Measurements from ENCODE around the gene CACNA1I. TPM values are rescaled to one million over a fixed set of nuclear protein-coding genes. Genes with fewer than 3 reads are reported as not detected.

The CACNA1I gene
- polyA plus RNA-seq, 1 of the 3 experiments (the other 2 are of a cell fraction): not detected

DNA sequence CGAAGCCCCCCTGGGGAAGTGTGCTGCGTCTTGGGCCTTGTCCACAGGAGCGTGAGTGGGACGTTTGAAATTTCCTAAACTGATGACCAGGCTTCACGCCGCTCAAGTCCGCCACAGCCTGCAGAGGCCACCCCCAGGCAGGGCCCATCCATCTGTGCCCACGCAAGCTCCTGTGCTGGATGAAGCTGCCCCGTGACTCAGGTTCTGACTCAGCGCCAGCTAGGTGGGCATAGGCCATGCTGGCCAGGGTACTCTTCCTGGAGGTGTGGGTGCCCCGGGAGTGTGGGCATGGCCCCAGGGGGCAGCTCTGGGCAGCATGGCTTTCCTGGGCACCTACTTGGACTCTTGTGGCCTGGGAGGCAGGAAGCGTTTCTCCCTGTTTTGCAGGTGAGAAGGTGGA, 134.8 kb downstream of the CACNA1I start:
- Histone ChIP-seq H3K4me3 (ENCODE audit: low read depth in 2 of 2, low read length in 1 of 2) (no peak overlapping the region), H3K4me2 (no peak overlapping the region), H3F3A (replicated peaks; ENCODE audit: insufficient read depth) (no peaks in the 10 kb centered on the region), H2AFZ (ENCODE audit: low read depth) (no peak overlapping the region), H3K9ac (no peak overlapping the region), H4K20me1 (ENCODE audit: insufficient read depth) (no peaks in the 10 kb centered on the region), H3K36me3 (replicated peaks in 1 of 2; ENCODE audit: control insufficient read depth in 1 of 2, insufficient read depth in 2 of 2, low read length in 1 of 2) (no peaks in the 10 kb centered on the region), H3K9me3 (no peaks in the 10 kb centered on the region), H3K4me1 (ENCODE audit: control insufficient read depth in 1 of 2, insufficient read depth in 2 of 2, low read depth in 1 of 2, low read length in 1 of 2) (no peaks in the 10 kb centered on the region; a peak in 1 of 4 replicates), H3K9me2 (no peaks in the 10 kb centered on the region), H3K79me2 (ENCODE audit: insufficient read depth) (no peaks in the 10 kb centered on the region), H3K27ac (ENCODE audit: low read depth in 2 of 2, low read length in 1 of 2) (no peak overlapping the region), H3K27me3 (ENCODE audit: insufficient read depth) (no peaks in the 10 kb centered on the region)
- CTCF ChIA-PET: interaction anchor here (1.2 kb wide), 1 partner anchor 71 kb away, joined by 3 read pairs; no protein-coding TSS in a partner anchor
- TF ChIP-seq GABPA (IDR thresholded peaks at IDR 0.05; ENCODE audit: low read depth): no peak
- no peak for TF ChIP-seq NRF1 (IDR thresholded peaks at IDR 0.05; ENCODE audit: low read depth, low read length)
- TF ChIP-seq RFX5 (IDR thresholded peaks at IDR 0.05; ENCODE audit: low read length): no peak
- TF ChIP-seq MEF2A (IDR thresholded peaks at IDR 0.05; ENCODE audit: borderline replicate concordance, low read depth): no peak
- no peak for TF ChIP-seq POLR2AphosphoS5 (IDR thresholded peaks at IDR 0.05; ENCODE audit: low read depth, low read length)
- TF ChIP-seq, protein P1, sequence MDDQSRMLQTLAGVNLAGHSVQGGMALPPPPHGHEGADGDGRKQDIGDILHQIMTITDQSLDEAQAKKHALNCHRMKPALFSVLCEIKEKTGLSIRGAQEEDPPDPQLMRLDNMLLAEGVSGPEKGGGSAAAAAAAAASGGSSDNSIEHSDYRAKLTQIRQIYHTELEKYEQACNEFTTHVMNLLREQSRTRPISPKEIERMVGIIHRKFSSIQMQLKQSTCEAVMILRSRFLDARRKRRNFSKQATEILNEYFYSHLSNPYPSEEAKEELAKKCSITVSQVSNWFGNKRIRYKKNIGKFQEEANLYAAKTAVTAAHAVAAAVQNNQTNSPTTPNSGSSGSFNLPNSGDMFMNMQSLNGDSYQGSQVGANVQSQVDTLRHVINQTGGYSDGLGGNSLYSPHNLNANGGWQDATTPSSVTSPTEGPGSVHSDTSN (IDR thresholded peaks at IDR 0.05): no peak
- no peak for TF ChIP-seq FOXM1 (IDR thresholded peaks at IDR 0.05; ENCODE audit: low read depth)
- TF ChIP-seq TEAD4 (IDR thresholded peaks at IDR 0.05; ENCODE audit: borderline replicate concordance, insufficient read depth): no peak
- TF ChIP-seq SIN3A (IDR thresholded peaks at IDR 0.05; ENCODE audit: borderline replicate concordance, low read depth, low read length): no peak
- TF ChIP-seq FOXJ3 (CRISPR knock-in tag; IDR thresholded peaks at IDR 0.05): no peak
- TF ChIP-seq, protein P2, sequence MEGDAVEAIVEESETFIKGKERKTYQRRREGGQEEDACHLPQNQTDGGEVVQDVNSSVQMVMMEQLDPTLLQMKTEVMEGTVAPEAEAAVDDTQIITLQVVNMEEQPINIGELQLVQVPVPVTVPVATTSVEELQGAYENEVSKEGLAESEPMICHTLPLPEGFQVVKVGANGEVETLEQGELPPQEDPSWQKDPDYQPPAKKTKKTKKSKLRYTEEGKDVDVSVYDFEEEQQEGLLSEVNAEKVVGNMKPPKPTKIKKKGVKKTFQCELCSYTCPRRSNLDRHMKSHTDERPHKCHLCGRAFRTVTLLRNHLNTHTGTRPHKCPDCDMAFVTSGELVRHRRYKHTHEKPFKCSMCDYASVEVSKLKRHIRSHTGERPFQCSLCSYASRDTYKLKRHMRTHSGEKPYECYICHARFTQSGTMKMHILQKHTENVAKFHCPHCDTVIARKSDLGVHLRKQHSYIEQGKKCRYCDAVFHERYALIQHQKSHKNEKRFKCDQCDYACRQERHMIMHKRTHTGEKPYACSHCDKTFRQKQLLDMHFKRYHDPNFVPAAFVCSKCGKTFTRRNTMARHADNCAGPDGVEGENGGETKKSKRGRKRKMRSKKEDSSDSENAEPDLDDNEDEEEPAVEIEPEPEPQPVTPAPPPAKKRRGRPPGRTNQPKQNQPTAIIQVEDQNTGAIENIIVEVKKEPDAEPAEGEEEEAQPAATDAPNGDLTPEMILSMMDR (IDR thresholded peaks at IDR 0.05): no peak
- TF ChIP-seq, protein P3, sequence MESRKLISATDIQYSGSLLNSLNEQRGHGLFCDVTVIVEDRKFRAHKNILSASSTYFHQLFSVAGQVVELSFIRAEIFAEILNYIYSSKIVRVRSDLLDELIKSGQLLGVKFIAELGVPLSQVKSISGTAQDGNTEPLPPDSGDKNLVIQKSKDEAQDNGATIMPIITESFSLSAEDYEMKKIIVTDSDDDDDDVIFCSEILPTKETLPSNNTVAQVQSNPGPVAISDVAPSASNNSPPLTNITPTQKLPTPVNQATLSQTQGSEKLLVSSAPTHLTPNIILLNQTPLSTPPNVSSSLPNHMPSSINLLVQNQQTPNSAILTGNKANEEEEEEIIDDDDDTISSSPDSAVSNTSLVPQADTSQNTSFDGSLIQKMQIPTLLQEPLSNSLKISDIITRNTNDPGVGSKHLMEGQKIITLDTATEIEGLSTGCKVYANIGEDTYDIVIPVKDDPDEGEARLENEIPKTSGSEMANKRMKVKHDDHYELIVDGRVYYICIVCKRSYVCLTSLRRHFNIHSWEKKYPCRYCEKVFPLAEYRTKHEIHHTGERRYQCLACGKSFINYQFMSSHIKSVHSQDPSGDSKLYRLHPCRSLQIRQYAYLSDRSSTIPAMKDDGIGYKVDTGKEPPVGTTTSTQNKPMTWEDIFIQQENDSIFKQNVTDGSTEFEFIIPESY (IDR thresholded peaks at IDR 0.05; ENCODE audit: borderline replicate concordance, low read depth): no peak
- no peak for TF ChIP-seq RAD21 (IDR thresholded peaks at IDR 0.05; ENCODE audit: low read length)
- no peak for TF ChIP-seq ELF1 (IDR thresholded peaks at IDR 0.05)
- no peak for TF ChIP-seq TCF12 (IDR thresholded peaks at IDR 0.05)
- TF ChIP-seq MXI1 (IDR thresholded peaks at IDR 0.05; ENCODE audit: low read depth, low read length): no peak
- TF ChIP-seq, protein P4, sequence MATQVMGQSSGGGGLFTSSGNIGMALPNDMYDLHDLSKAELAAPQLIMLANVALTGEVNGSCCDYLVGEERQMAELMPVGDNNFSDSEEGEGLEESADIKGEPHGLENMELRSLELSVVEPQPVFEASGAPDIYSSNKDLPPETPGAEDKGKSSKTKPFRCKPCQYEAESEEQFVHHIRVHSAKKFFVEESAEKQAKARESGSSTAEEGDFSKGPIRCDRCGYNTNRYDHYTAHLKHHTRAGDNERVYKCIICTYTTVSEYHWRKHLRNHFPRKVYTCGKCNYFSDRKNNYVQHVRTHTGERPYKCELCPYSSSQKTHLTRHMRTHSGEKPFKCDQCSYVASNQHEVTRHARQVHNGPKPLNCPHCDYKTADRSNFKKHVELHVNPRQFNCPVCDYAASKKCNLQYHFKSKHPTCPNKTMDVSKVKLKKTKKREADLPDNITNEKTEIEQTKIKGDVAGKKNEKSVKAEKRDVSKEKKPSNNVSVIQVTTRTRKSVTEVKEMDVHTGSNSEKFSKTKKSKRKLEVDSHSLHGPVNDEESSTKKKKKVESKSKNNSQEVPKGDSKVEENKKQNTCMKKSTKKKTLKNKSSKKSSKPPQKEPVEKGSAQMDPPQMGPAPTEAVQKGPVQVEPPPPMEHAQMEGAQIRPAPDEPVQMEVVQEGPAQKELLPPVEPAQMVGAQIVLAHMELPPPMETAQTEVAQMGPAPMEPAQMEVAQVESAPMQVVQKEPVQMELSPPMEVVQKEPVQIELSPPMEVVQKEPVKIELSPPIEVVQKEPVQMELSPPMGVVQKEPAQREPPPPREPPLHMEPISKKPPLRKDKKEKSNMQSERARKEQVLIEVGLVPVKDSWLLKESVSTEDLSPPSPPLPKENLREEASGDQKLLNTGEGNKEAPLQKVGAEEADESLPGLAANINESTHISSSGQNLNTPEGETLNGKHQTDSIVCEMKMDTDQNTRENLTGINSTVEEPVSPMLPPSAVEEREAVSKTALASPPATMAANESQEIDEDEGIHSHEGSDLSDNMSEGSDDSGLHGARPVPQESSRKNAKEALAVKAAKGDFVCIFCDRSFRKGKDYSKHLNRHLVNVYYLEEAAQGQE (IDR thresholded peaks at IDR 0.05; ENCODE audit: low read depth, low read length): no peak
- TF ChIP-seq RXRA (IDR thresholded peaks at IDR 0.05; ENCODE audit: borderline replicate concordance, low read depth): no peak
- TF ChIP-seq EP300 (IDR thresholded peaks at IDR 0.05; ENCODE audit: borderline replicate concordance in 1 of 2, low read depth in 1 of 2, low read length in 1 of 2): no peak
- 68% methylated on average over 5 of the region's 12 CpGs for WGBS (ENCODE audit: low lambda C conversion rate)
- DNase-seq: no peak
- POLR2A ChIA-PET: no interaction called here

Measured in SK-N-SH (cell line).